GM12878 (cell line): ENCODE measurements around the gene PRR20C. TPM values are rescaled to one million over a fixed set of nuclear protein-coding genes. Genes with fewer than 3 reads are reported as not detected.

ENCODE experiments used
- ATAC-seq: fragments of 200-7000 bp; cut with Tn5 transposase; 3 replicates; pipeline ENCODE4 v1.9.1; 2020; ENCODE audit warnings: mild to moderate bottlenecking, moderate library complexity
- BruUV-seq: library from RNA; stranded (reverse); fragments of 400-500 nt; replicated peaks from 2 replicates; lab custom pipeline; 2021; lab: Mats Ljungman, UMichigan
- CTCF ChIA-PET: fragments of 300-600 bp; sonication (Branson Sonifier 250); formaldehyde crosslinking; extraction: SDS; loops from one replicate; lab custom pipeline; 2021; ENCODE audit warnings: inconsistent platforms; lab: Yijun Ruan, JAX
- POLR2A ChIA-PET: fragments of 350-600 bp; formaldehyde crosslinking; extraction: SDS; loops from one replicate; lab custom pipeline; 2021; ENCODE audit warnings: inconsistent platforms; lab: Charles Lee
- RAD21 ChIA-PET: fragments of 300-600 bp; sonication (Branson Sonifier 250); formaldehyde crosslinking; loops from one replicate; lab custom pipeline; 2023; ENCODE audit warnings: antibody characterized with exemption; ENCODE audit not compliant: unreplicated experiment; lab: Charles Lee
- SMC1A ChIA-PET: fragments of 300-600 bp; sonication (Branson Sonifier 250); formaldehyde crosslinking; loops from one replicate; lab custom pipeline; 2023; ENCODE audit not compliant: unreplicated experiment, uncharacterized antibody; lab: Charles Lee
- DNase-seq: peaks from one replicate; pipeline ENCODE4 v3.0.0-alpha.2; 2011; ENCODE audit warnings: low read depth, low spot score
- FAIRE-seq: peaks from 3 replicates; lab custom pipeline; 2011; peaks lifted over from hg19 to GRCh38; lab: Jason Lieb, UNC
- H2AFZ ChIP-seq: 2 replicates; pipeline ENCODE4 v1.6.0; 2011; ENCODE audit warnings: low read depth, low read length, control low read depth; ENCODE audit not compliant: control insufficient read depth
- H3K27ac ChIP-seq: 2 replicates; pipeline ENCODE4 v1.5.1; 2011; ENCODE audit warnings: control low read depth; ENCODE audit not compliant: control insufficient read depth, insufficient read depth
- H3K27me3 ChIP-seq, 2 experiments: replicated peaks in 1 of 2; 2 replicates each; pipeline versions ENCODE4 v1.6.0 to v1.6.1; 2011; ENCODE audit warnings: low read length in 1 of 2; ENCODE audit not compliant: control insufficient read depth in 2 of 2, insufficient read depth in 2 of 2
- H3K36me3 ChIP-seq, 2 experiments: 2 replicates each; pipeline ENCODE4 v1.5.1; 2011; ENCODE audit warnings: low read length in 1 of 2; ENCODE audit not compliant: control insufficient read depth in 2 of 2, insufficient read depth in 2 of 2
- H3K4me1 ChIP-seq: 2 replicates; pipeline ENCODE4 v1.6.1; 2011; ENCODE audit warnings: mild to moderate bottlenecking, low read length, moderate library complexity, mixed read lengths; ENCODE audit not compliant: control insufficient read depth, insufficient read depth
- H3K4me2 ChIP-seq: 2 replicates; pipeline ENCODE4 v1.6.0; 2011; ENCODE audit warnings: control low read depth; ENCODE audit not compliant: control insufficient read depth, insufficient read depth
- H3K4me3 ChIP-seq: fragments of 200-600 bp; sonication (generic); 2 replicates; pipeline ENCODE4 v1.5.1; 2016
- H3K79me2 ChIP-seq: 2 replicates; pipeline ENCODE4 v1.6.0; 2011; ENCODE audit warnings: low read length; ENCODE audit not compliant: control insufficient read depth, insufficient read depth
- H3K9ac ChIP-seq: 2 replicates; pipeline ENCODE4 v1.8.0; 2011; ENCODE audit warnings: low read length, control low read depth, mixed read lengths; ENCODE audit not compliant: control insufficient read depth, insufficient read depth
- H3K9me3 ChIP-seq: replicated peaks from 3 replicates; pipeline ENCODE4 v1.5.1; 2011; ENCODE audit warnings: mild to moderate bottlenecking, low read length; ENCODE audit not compliant: control insufficient read depth, insufficient read depth
- H4K20me1 ChIP-seq: 2 replicates; pipeline ENCODE4 v1.6.0; 2011; ENCODE audit not compliant: control insufficient read depth, insufficient read depth
- CBFB ChIP-seq: IDR thresholded peaks from 2 replicates; pipeline ENCODE4 v1.6.1; 2016; ENCODE audit warnings: antibody characterized with exemption, low read depth
- CEBPB ChIP-seq, 2 experiments: fragments of 150-350 bp in 1 of 2; IDR thresholded peaks; 2 replicates each; pipeline ENCODE4 v1.6.1; 2012 to 2014; ENCODE audit warnings: low read depth in 2 of 2, low read length in 2 of 2, borderline replicate concordance in 1 of 2, inconsistent platforms in 1 of 2
- CTCF ChIP-seq, 3 experiments: IDR thresholded peaks in 2 of 3; conservative IDR thresholded peaks in 1 of 3; 2 replicates each; pipeline ENCODE4 v1.5.1; 2011; ENCODE audit warnings: low read depth in 3 of 3, low read length in 3 of 3, mild to moderate bottlenecking in 3 of 3, control low read depth in 2 of 3, moderate library complexity in 2 of 3, inconsistent platforms in 1 of 3, mixed read lengths in 1 of 3; ENCODE audit not compliant: control insufficient read depth in 2 of 3, insufficient read depth in 1 of 3; ENCODE audit errors: extremely low read depth in 1 of 3
- EED ChIP-seq: sonication (generic); IDR thresholded peaks from 2 replicates; pipeline ENCODE4 v1.6.1; 2016; ENCODE audit warnings: antibody characterized with exemption, low read depth
- FOXM1 ChIP-seq: IDR thresholded peaks from 2 replicates; pipeline ENCODE4 v1.6.1; 2012; ENCODE audit warnings: low read depth, mild to moderate bottlenecking, inconsistent platforms, low read length, moderate library complexity
- MYC ChIP-seq: IDR thresholded peaks from 2 replicates; pipeline ENCODE4 v1.6.1; 2011; ENCODE audit warnings: mild to moderate bottlenecking, low read length, moderate library complexity, inconsistent platforms; ENCODE audit not compliant: insufficient read depth, insufficient replicate concordance, insufficient read length, severe bottlenecking
- NFXL1 ChIP-seq: fragments of 450-650 bp; IDR thresholded peaks from 2 replicates; pipeline ENCODE4 v1.6.1; 2017; ENCODE audit warnings: antibody characterized with exemption, mild to moderate bottlenecking, borderline replicate concordance
- PBX3 ChIP-seq: IDR thresholded peaks from 2 replicates; pipeline ENCODE4 v1.6.1; 2011; ENCODE audit warnings: mild to moderate bottlenecking, low read depth, low read length, moderate library complexity; ENCODE audit not compliant: insufficient replicate concordance
- ZNF622 ChIP-seq: fragments of 450-650 bp; IDR thresholded peaks from 2 replicates; pipeline ENCODE4 v1.6.1; 2017; ENCODE audit warnings: mild to moderate bottlenecking, inconsistent platforms
- WGBS: methylation state at CpG from one replicate; pipeline ENCODE4 v1.1.6; 2016; ENCODE audit warnings: low lambda C conversion rate; ENCODE audit not compliant: insufficient replicate concordance, insufficient coverage; ENCODE audit errors: missing lambda C conversion rate; 5-methylcytosine and 5-hydroxymethylcytosine counted together
- in situ Hi-C: fragments of 300-500 bp; cut with MboI; formaldehyde crosslinking; loops from 9 replicates; pipeline ENCODE4 v1.14.3; 2018; ENCODE audit warnings: mixed read lengths
- intact Hi-C: fragments of 100-400 bp; cut with micrococcal nuclease; formaldehyde crosslinking; loops from one replicate; pipeline ENCODE4 v1.14.2; 2022; ENCODE audit not compliant: unreplicated experiment
- polyA plus RNA-seq, 11 experiments: library from polyadenylated mRNA; depleted of rRNA in 4 of 11; unstranded in 6 of 11; stranded (reverse) in 5 of 11; fragments of >200 nt; fragmentation: Nextera tagmentation in 4 of 11; fragmentation: Illumina TruSeq in 1 of 11; extraction: Ambion mirVana in 4 of 11; extraction: Trizol in 1 of 11; gene quantifications; 1 replicate in 1 of 11; 2 replicates in 10 of 11; pipeline versions ENCODE4 v1.2.1 to v1.2.3, GENCODE V29; 2011 to 2016; ENCODE audit warnings: inconsistent platforms in 2 of 11, missing spikeins in 2 of 11, low read depth in 1 of 11
- total RNA-seq, 4 experiments: library from RNA; depleted of rRNA in 3 of 4; stranded (reverse); fragments of >200 nt in 3 of 4; fragmentation: Illumina TruSeq in 1 of 4; extraction: Trizol in 1 of 4; gene quantifications; 2 replicates each; pipeline versions ENCODE4 v1.2.1 to v1.2.3, GENCODE V29; 2013 to 2021
- TF ChIP-seq, protein P1 (sequence below): IDR thresholded peaks from 2 replicates; pipeline ENCODE4 v1.6.1; 2012; ENCODE audit warnings: low read length, inconsistent platforms

PRR20C gene
- total and polyA plus RNA-seq, 10 of the 15 experiments (the other 5 are each of a cell fraction or from before 2014, with no cell fraction given), result not detected

DNA sequence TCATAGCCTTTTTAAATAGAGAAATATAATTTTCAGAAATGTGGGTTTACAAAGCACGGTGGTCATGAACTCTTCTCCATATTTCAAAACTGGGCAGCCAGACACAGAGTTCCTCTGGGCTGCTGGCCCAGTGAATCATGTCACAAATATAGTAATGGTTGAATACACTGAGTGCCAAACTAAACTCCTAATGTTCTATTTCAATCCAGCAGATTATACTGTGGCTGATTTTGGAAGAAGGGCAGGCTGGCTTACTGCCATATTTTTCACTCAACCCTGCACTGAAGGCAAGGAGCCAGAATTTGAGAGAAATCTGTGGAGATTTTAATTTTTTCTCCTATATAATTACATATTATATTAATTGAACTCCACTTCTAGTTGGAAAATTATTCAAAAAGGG lies 30.2 kb upstream of the PRR20C start:
- H3K4me3 ChIP-seq, result no peak overlapping the region
- H3K27ac ChIP-seq, result no peak overlapping the region
- ATAC-seq (no peak), DNase-seq (no peak), FAIRE-seq (no peak)
- BruUV-seq, result no TSS peak
- H3K9me3 ChIP-seq, result no peaks in the 10 kb centered on the region
- CTCF ChIA-PET, result no interaction called here
- in situ Hi-C loops, result loop anchor here (25.0 kb wide), 1 partner anchor 89 kb away; no protein-coding TSS in a partner anchor
- POLR2A ChIA-PET, result no interaction called here
- TF ChIP-seq MYC, result no peak
- no peak for TF ChIP-seq NFXL1
- TF ChIP-seq CBFB, result no peak
- no peak for TF ChIP-seq ZNF622
- TF ChIP-seq CTCF (IDR thresholded peaks at IDR 0.05 in 2 of 3, conservative IDR thresholded peaks at IDR 0.05 in 1 of 3; ENCODE audit: control insufficient read depth in 2 of 3, extremely low read depth in 1 of 3, insufficient read depth in 1 of 3, low read depth in 3 of 3, low read length in 3 of 3), result no peak
- TF ChIP-seq FOXM1, result no peak
- TF ChIP-seq, protein P1, sequence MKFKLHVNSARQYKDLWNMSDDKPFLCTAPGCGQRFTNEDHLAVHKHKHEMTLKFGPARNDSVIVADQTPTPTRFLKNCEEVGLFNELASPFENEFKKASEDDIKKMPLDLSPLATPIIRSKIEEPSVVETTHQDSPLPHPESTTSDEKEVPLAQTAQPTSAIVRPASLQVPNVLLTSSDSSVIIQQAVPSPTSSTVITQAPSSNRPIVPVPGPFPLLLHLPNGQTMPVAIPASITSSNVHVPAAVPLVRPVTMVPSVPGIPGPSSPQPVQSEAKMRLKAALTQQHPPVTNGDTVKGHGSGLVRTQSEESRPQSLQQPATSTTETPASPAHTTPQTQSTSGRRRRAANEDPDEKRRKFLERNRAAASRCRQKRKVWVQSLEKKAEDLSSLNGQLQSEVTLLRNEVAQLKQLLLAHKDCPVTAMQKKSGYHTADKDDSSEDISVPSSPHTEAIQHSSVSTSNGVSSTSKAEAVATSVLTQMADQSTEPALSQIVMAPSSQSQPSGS, result no peak
- no peak for TF ChIP-seq EED
- TF ChIP-seq CEBPB (IDR thresholded peaks at IDR 0.05; ENCODE audit: borderline replicate concordance in 1 of 2, low read depth in 2 of 2, low read length in 2 of 2), result no peak
- no peak for TF ChIP-seq PBX3
- intact Hi-C loops, result no loop called here
- no peaks in the 10 kb centered on the region for H3K4me1 ChIP-seq
- RAD21 ChIA-PET, result no interaction called here
- no peaks in the 10 kb centered on the region for H3K27me3 ChIP-seq
- SMC1A ChIA-PET, result no interaction called here
- H4K20me1 ChIP-seq, result no peaks in the 10 kb centered on the region
- no peak overlapping the region for H3K9ac ChIP-seq
- H3K4me2 ChIP-seq, result no peak overlapping the region
- no peaks in the 10 kb centered on the region for H3K79me2 ChIP-seq
- no peaks in the 10 kb centered on the region for H3K36me3 ChIP-seq
- H2AFZ ChIP-seq, result no peak overlapping the region
- WGBS, result 0% methylated on average over 1 of the region's 1 CpG
